HG02885 (cell line): ENCODE data around the gene DNTTIP2.
"Not testable (repeated sequence)": the region's sequence is repeated elsewhere in the genome, so short reads cannot be mapped to it uniquely, and the experiment has no call there.

Source experiments
- ATAC-seq: cut with Tn5 transposase; IDR thresholded peaks from one replicate; pipeline ENCODE4 v1.9.1; 2021; ENCODE audit warnings: mild to moderate bottlenecking; ENCODE audit not compliant: unreplicated experiment, poor library complexity

DNTTIP2 gene

DNA sequence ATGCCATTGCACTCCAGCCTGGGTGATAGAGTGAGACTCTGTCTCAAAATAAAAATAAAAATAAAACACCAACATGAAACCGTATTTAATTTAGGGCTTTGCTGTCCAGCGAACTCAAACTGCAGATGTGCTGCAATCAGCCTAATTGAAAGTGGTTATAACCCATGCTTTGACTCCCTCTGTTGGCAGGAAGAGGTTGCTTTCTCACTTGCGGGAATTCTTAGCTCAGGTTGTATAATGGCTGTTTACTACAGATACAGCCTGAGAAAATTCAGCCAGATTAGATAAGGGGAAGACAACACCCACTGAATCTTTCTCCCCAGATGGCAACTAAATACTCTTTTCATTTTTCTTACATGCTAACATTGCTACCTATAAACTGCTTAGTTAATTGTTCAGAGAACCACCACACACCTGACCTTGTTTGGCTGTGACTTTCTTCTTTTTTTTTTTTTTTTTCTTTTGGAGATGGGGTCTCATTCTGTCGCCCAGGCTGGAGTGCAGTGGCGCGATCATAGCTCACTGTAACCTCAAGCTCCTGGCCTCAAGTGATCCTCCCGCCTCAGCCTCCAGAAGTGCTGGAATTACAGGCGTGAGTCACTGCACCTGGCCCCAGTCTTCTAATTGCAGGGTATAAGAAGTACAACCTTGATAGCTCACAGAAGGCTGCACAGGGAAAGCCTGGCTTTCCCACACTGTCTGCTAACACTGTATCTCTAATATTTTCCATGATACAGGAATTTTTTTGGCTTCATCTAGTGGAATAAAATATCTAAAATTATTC is 34.6 kb downstream of the DNTTIP2 start:
- no peak for ATAC-seq

GRCh38 chr1:93842750-93843500 is 36.1 kb downstream of the DNTTIP2 start:
- ATAC-seq = no peak

GRCh38 chr1:93841771-93842170 is 37.2 kb downstream of the DNTTIP2 start:
- ATAC-seq = no peak

- ATAC-seq = no peak
Observed at GRCh38 chr1:93840956-93841482, 38.0 kb downstream of the DNTTIP2 start.

GRCh38 chr1:93839753-93840152 is 39.3 kb downstream of the DNTTIP2 start:
- ATAC-seq = no peak

DNA sequence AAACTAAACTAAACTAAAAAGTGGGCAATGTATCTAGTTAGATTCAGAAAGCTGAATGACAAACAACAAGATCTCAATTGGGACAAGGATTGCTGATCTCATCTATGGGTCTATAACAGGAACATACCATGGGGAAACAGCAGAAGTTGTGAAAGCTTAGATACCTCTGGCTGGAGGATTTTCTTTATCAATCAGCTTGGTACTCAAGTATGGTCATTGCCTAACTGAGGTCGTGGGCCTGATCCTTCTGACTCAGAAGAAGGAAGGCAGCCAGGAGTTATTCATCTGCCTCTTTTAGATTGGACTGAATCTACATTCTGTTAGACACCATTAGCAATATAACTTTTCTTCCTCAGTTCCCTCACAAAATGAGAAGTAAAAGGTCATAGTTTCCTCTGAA is 39.7 kb downstream of the DNTTIP2 start:
- no peak for ATAC-seq

DNA sequence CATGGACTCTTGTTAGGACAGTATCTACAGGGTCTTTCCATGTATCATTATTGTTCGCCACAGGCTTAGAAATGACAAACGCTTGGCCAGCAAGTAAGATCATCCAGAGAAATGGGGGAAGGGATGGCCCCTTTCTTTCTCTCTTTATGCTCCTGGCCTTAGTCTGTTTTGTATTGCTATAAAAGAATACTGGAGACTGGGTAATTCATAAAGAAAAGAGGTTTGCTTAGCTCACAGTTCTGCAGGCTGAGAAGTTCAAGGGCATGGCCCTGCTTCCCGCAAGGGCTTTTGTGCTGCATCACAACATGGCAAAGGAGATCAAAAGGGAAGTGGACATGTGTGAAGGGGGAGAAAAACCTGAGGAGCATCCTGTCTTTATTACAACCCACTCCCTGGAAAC is 41.0 kb downstream of the DNTTIP2 start:
- no peak for ATAC-seq

DNA sequence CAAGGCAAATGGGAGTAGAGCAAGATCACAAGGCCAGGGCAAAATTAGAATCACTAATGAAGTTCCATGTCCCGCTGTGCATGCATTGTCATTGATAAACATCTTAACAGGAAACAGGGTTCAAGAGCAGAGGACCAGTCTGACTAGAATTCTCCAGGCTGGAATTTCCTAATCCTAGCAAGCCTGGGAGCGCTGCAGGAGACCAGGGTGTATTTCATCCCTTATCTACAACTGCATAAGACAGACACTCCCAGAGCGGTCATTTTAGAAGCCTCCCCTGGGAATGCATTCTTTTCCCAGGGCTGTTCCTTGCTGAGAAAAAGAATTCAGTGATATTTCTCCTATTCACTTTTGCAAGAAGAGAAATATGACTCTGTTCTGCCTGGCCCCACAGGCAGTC is 45.7 kb downstream of the DNTTIP2 start:
- not testable (repeated sequence) for ATAC-seq

- no peak for ATAC-seq
Observed at GRCh38 chr1:93829061-93829460, 49.9 kb downstream of the DNTTIP2 start.

DNA sequence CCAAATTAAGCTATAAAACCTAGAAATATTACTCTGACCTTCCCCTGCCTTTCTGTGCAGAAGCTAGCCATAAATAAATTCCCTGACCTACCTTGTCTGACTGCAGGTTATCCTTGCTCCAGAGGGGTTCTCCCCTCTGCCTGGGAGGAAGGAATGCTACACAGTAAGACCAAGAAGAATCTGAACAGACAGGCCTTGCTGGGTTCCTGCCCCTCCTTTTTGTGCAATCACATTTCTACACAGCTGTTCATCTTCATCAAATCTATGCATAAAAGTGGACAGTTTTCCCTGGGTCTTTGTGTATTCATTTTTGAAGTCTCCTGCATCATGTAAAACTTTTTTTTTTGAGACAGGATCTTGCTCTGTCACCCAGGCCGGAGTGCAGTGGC is 50.6 kb downstream of the DNTTIP2 start:
- no peak for ATAC-seq

DNA sequence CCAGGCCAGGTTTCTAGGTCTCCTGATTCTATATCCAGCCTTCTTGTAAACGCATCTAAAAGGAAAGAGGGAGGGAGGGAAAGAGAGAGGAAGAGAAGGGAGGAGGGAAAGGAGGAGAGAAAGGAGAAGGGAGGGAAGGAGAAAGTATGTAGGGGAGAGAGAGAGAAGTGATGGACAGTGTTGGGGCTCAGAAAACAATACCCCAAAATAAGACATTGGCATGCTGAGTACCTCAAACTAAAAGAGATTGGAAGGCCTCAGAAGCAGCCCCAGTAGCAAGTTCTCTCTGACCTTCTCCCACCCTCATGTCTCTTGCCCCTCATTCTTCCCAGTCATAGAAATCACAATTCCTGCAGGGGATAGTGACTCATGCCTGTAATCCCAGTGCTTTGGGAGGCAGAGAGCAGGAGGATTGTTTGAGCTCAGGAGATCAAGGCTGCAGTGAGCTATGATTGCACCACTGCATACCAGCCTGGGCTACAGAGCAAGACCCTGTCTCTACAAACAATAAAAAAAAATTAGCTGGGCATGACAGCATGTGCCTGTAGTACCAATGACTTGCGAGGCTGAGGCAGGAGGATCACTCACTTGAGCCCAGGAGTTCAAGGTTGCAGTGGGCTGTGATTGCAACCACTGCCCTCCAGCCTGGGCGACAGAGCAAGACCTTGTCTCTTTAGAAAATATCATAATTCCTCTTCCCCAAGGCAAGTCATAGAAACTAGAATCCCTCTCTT is 51.2 kb downstream of the DNTTIP2 start:
- no peak for ATAC-seq

- ATAC-seq = no peak
Observed at GRCh38 chr1:93827128-93827527, 51.9 kb downstream of the DNTTIP2 start.

GRCh38 chr1:93824834-93825233 is 54.2 kb downstream of the DNTTIP2 start:
- no peak for ATAC-seq

GRCh38 chr1:93822730-93823425 is 56.1 kb downstream of the DNTTIP2 start:
- ATAC-seq = no peak

- ATAC-seq = no peak
Observed at GRCh38 chr1:93821423-93822144, 57.4 kb downstream of the DNTTIP2 start.

GRCh38 chr1:93820554-93821422 is 58.2 kb downstream of the DNTTIP2 start:
- no peak for ATAC-seq

GRCh38 chr1:93818570-93818959 is 60.4 kb downstream of the DNTTIP2 start:
- ATAC-seq = peak; percentile 3

GRCh38 chr1:93817819-93818569 is 61.0 kb downstream of the DNTTIP2 start:
- ATAC-seq = peak; percentile 68
